GM12875 (cell line): ENCODE results near the gene KCNH2.
"Not testable (repeated sequence)": the region's sequence is repeated elsewhere in the genome, so short reads cannot be mapped to it uniquely, and the experiment has no call there.

ENCODE experiments used
- H3K4me3 ChIP-seq: one replicate; pipeline ENCODE4 v1.5.1; 2011; ENCODE audit warnings: low read depth, low read length, control low read depth
- CTCF ChIP-seq: IDR thresholded peaks from 2 replicates; pipeline ENCODE4 v1.5.1; 2011; ENCODE audit warnings: low read depth, mild to moderate bottlenecking, control low read depth, inconsistent platforms, low read length, moderate library complexity, borderline replicate concordance; ENCODE audit not compliant: insufficient read depth

Gene KCNH2

GRCh38 chr7:150914966-150915365 is 63.2 kb downstream of the KCNH2 start:
- no peak for TF ChIP-seq CTCF
- no peak overlapping the region for H3K4me3 ChIP-seq

GRCh38 chr7:150914196-150914595 is 63.9 kb downstream of the KCNH2 start:
- no peak for TF ChIP-seq CTCF
- no peak overlapping the region for H3K4me3 ChIP-seq

- no peak for TF ChIP-seq CTCF
- no peak overlapping the region for H3K4me3 ChIP-seq
Measured at GRCh38 chr7:150912427-150912826, 65.7 kb downstream of the KCNH2 start.

- TF ChIP-seq CTCF = no peak
- H3K4me3 ChIP-seq = no peak overlapping the region
Measured at GRCh38 chr7:150911590-150912267, 66.4 kb downstream of the KCNH2 start.

GRCh38 chr7:150910996-150911422 is 67.1 kb downstream of the KCNH2 start:
- TF ChIP-seq CTCF = no peak
- no peak overlapping the region for H3K4me3 ChIP-seq

GRCh38 chr7:150910305-150910995 is 67.7 kb downstream of the KCNH2 start:
- not testable (repeated sequence) for H3K4me3 ChIP-seq

- TF ChIP-seq CTCF = no peak
- no peak overlapping the region for H3K4me3 ChIP-seq
Measured at GRCh38 chr7:150909200-150909995, 68.7 kb downstream of the KCNH2 start.
